AG20443 (cell line): ENCODE measurements around the gene THPO.

Experiments
- DNase-seq: peaks from one replicate; pipeline ENCODE4 v3.0.0; 2012; ENCODE audit warnings: low spot score, mixed read lengths

Gene THPO

GRCh38 chr3:184362668-184363546 lies 15.1 kb downstream of the THPO start:
- peak; percentile 97 for DNase-seq

- DNase-seq, result peak; percentile 43
Measured at GRCh38 chr3:184361932-184362667, 15.9 kb downstream of the THPO start.

GRCh38 chr3:184361532-184361931 lies 16.5 kb downstream of the THPO start, which contains the start of the genes CLCN2 and POLR2H:
Gene CLCN2 (minus strand): TSS chr3:184361605. CDS start chr3:184361479, 126 bp downstream.
Gene POLR2H (plus strand): TSS chr3:184361710. CDS start chr3:184363493, 1,783 bp downstream.
- peak; percentile 82 for DNase-seq

GRCh38 chr3:184360929-184361531 lies 17.0 kb downstream of the THPO start:
- no peak for DNase-seq

- no peak for DNase-seq
Measured at GRCh38 chr3:184360070-184360928, 17.7 kb downstream of the THPO start.

GRCh38 chr3:184359610-184360009 lies 18.4 kb downstream of the THPO start:
- DNase-seq, result no peak

- DNase-seq, result no peak
Measured at GRCh38 chr3:184358921-184359350, 19.1 kb downstream of the THPO start.

- DNase-seq, result no peak
Measured at GRCh38 chr3:184358124-184358767, 19.8 kb downstream of the THPO start.

GRCh38 chr3:184357248-184358123 lies 20.5 kb downstream of the THPO start:
- no peak for DNase-seq

- no peak for DNase-seq
Measured at GRCh38 chr3:184355261-184356040, 22.6 kb downstream of the THPO start.

- DNase-seq, result no peak
Measured at GRCh38 chr3:184354754-184355153, 23.3 kb downstream of the THPO start.

GRCh38 chr3:184354121-184354728 lies 23.8 kb downstream of the THPO start:
- peak; percentile 71 for DNase-seq

GRCh38 chr3:184353546-184353941 lies 24.5 kb downstream of the THPO start:
- DNase-seq, result no peak

- DNase-seq, result no peak
Measured at GRCh38 chr3:184352897-184353545, 25.0 kb downstream of the THPO start.

- no peak for DNase-seq
Measured at GRCh38 chr3:184352149-184352785, 25.7 kb downstream of the THPO start.

- DNase-seq, result no peak
Measured at GRCh38 chr3:184351511-184352148, 26.4 kb downstream of the THPO start.

GRCh38 chr3:184350618-184351017 lies 27.4 kb downstream of the THPO start:
- no peak for DNase-seq
